PC-3 (cell line): Measurements from ENCODE around the gene SLIT2. TPM values are rescaled to one million over a fixed set of nuclear protein-coding genes. Genes with fewer than 3 reads are reported as not detected.
A peak's percentile ranks its signal among the peaks of the same experiment; 100 is the strongest.

ENCODE experiments used
- ATAC-seq: fragments of 200-7000 bp; cut with Tn5 transposase; 2 replicates; pipeline ENCODE4 v1.9.1; 2020; ENCODE audit warnings: mild to moderate bottlenecking, moderate library complexity
- BruUV-seq: library from RNA; stranded (reverse); fragments of 400-500 nt; replicated peaks from 2 replicates; lab custom pipeline; 2021; lab: Mats Ljungman, UMichigan
- CTCF ChIA-PET: fragments of 300-600 bp; sonication (Branson Sonifier 250); formaldehyde crosslinking; loops from one replicate; lab custom pipeline; 2022; ENCODE audit warnings: antibody characterized with exemption; lab: Charles Lee
- POLR2A ChIA-PET: fragments of 300-600 bp; sonication (Branson Sonifier 250); formaldehyde crosslinking; loops from one replicate; lab custom pipeline; 2022; ENCODE audit warnings: antibody characterized with exemption; ENCODE audit not compliant: unreplicated experiment; lab: Charles Lee
- DNase-seq: peaks from one replicate; pipeline ENCODE4 v3.0.0-alpha.2; 2015
- H2AFZ ChIP-seq: fragments of 300-600 bp; sonication (generic); 2 replicates; pipeline ENCODE4 v1.6.0; 2016; ENCODE audit warnings: antibody characterized with exemption, low read length
- H3F3A ChIP-seq: fragments of 300-600 bp; sonication (generic); one replicate; pipeline ENCODE4 v1.6.0; 2017; ENCODE audit warnings: antibody characterized with exemption, low read length, control low read depth, mild to moderate bottlenecking; ENCODE audit not compliant: unreplicated experiment
- H3K27ac ChIP-seq: fragments of 300-600 bp; sonication (generic); 2 replicates; pipeline ENCODE4 v1.5.1; 2016; ENCODE audit warnings: mild to moderate bottlenecking, low read length
- H3K27me3 ChIP-seq: fragments of 300-600 bp; sonication (generic); 2 replicates; pipeline ENCODE4 v1.6.1; 2016; ENCODE audit warnings: low read length, mixed read lengths
- H3K36me3 ChIP-seq: fragments of 300-600 bp; sonication (generic); 2 replicates; pipeline ENCODE4 v1.6.1; 2016; ENCODE audit warnings: low read depth, mixed run types, low read length, mixed read lengths
- H3K4me1 ChIP-seq: fragments of 300-600 bp; sonication (generic); 2 replicates; pipeline ENCODE4 v1.5.1; 2016; ENCODE audit warnings: low read length; ENCODE audit not compliant: insufficient read depth
- H3K4me2 ChIP-seq: fragments of 300-600 bp; sonication (generic); 2 replicates; pipeline ENCODE4 v1.6.0; 2016; ENCODE audit warnings: low read length
- H3K4me3 ChIP-seq: fragments of 300-600 bp; sonication (generic); 2 replicates; pipeline ENCODE4 v1.5.1; 2016; ENCODE audit warnings: mild to moderate bottlenecking, low read length, mixed read lengths
- H3K79me2 ChIP-seq: fragments of 300-600 bp; sonication (generic); 2 replicates; pipeline ENCODE4 v1.6.1; 2017; ENCODE audit warnings: low read length, mixed read lengths
- H3K9ac ChIP-seq: fragments of 300-600 bp; sonication (generic); 2 replicates; pipeline ENCODE4 v1.6.0; 2016; ENCODE audit warnings: mild to moderate bottlenecking, low read length
- H3K9me2 ChIP-seq: fragments of 300-600 bp; sonication (generic); replicated peaks from 2 replicates; pipeline ENCODE4 v1.6.1; 2016; ENCODE audit warnings: mixed run types, low read length, mixed read lengths
- H3K9me3 ChIP-seq: fragments of 300-600 bp; sonication (generic); 2 replicates; pipeline ENCODE4 v1.6.1; 2016; ENCODE audit warnings: low read length, mixed read lengths
- H4K20me1 ChIP-seq: fragments of 300-600 bp; sonication (generic); 2 replicates; pipeline ENCODE4 v1.6.1; 2016; ENCODE audit warnings: low read length, mixed read lengths
- EZH2 ChIP-seq: fragments of 300-600 bp; sonication (generic); IDR thresholded peaks from one replicate; pipeline ENCODE4 v1.6.1; 2017; ENCODE audit warnings: antibody characterized with exemption, mild to moderate bottlenecking, low read length; ENCODE audit not compliant: unreplicated experiment
- EZH2phosphoT487 ChIP-seq: fragments of 300-600 bp; sonication (generic); IDR thresholded peaks from 2 replicates; pipeline ENCODE4 v1.6.1; 2018; ENCODE audit warnings: mild to moderate bottlenecking, antibody characterized with exemption, low read length, borderline replicate concordance
- intact Hi-C: fragments of 100-400 bp; cut with micrococcal nuclease; formaldehyde crosslinking; loops from 2 replicates; pipeline ENCODE4 v1.9.0; 2023
- total RNA-seq: library from RNA; depleted of rRNA; stranded (reverse); fragments of >200 nt; gene quantifications from 2 replicates; pipeline ENCODE4 v1.2.3, GENCODE V29; 2014
- TF ChIP-seq, protein P1 (sequence below): fragments of 300-600 bp; sonication (generic); conservative IDR thresholded peaks from 2 replicates; pipeline ENCODE4 v1.5.1; 2017; ENCODE audit warnings: antibody characterized with exemption, low read depth, mild to moderate bottlenecking, low read length

Gene SLIT2
- total RNA-seq, 1 experiment from 2014 or later, result 19.1 TPM

- Histone ChIP-seq H3K79me2 (peaks cover 66% of the 10 kb centered on the region), H4K20me1 (peaks cover 52% of the 10 kb centered on the region), H3K36me3 (no peaks in the 10 kb centered on the region; the same call in 1 of the 2 replicates), H2AFZ (no peak overlapping the region), H3K4me3 (peak overlapping the region; percentile 96), H3K4me2 (peak overlapping the region; percentile 99), H3K4me1 (peaks cover 40% of the 10 kb centered on the region), H3K27me3 (no peaks in the 10 kb centered on the region), H3K9me3 (no peaks in the 10 kb centered on the region), H3K9me2 (no peaks in the 10 kb centered on the region), H3K9ac (peak overlapping the region; percentile 74), H3F3A (no peaks in the 10 kb centered on the region), H3K27ac (no peak overlapping the region)
- intact Hi-C loops, result loop anchor here (5.0 kb wide), 1 partner anchor 796 kb away; no protein-coding TSS in a partner anchor
- BruUV-seq, result no TSS peak
- TF ChIP-seq EZH2phosphoT487 (no peak), EZH2 (no peak)
- TF ChIP-seq, protein P1, sequence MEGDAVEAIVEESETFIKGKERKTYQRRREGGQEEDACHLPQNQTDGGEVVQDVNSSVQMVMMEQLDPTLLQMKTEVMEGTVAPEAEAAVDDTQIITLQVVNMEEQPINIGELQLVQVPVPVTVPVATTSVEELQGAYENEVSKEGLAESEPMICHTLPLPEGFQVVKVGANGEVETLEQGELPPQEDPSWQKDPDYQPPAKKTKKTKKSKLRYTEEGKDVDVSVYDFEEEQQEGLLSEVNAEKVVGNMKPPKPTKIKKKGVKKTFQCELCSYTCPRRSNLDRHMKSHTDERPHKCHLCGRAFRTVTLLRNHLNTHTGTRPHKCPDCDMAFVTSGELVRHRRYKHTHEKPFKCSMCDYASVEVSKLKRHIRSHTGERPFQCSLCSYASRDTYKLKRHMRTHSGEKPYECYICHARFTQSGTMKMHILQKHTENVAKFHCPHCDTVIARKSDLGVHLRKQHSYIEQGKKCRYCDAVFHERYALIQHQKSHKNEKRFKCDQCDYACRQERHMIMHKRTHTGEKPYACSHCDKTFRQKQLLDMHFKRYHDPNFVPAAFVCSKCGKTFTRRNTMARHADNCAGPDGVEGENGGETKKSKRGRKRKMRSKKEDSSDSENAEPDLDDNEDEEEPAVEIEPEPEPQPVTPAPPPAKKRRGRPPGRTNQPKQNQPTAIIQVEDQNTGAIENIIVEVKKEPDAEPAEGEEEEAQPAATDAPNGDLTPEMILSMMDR, result no peak
- no peak for DNase-seq
- ATAC-seq, result no peak
- ChIA-PET CTCF (no interaction called here), POLR2A (interaction anchor here (0.5 kb wide), 1 partner anchor 164 kb away, joined by 8 read pairs; no protein-coding TSS in a partner anchor)
Observed at GRCh38 chr4:20253283-20253734, 1.6 kb downstream of the SLIT2 start.

- Histone ChIP-seq H3K9me2 (no peaks in the 10 kb centered on the region), H3K27ac (no peak overlapping the region), H3K36me3 (no peaks in the 10 kb centered on the region; the same call in 1 of the 2 replicates), H4K20me1 (peaks cover 52% of the 10 kb centered on the region), H2AFZ (no peak overlapping the region), H3K79me2 (peaks cover 71% of the 10 kb centered on the region), H3K27me3 (no peaks in the 10 kb centered on the region), H3K4me3 (peak overlapping the region; percentile 96), H3K4me2 (peak overlapping the region; percentile 99), H3K9me3 (no peaks in the 10 kb centered on the region), H3K4me1 (peaks cover 34% of the 10 kb centered on the region), H3K9ac (peak overlapping the region; percentile 74), H3F3A (no peaks in the 10 kb centered on the region)
- CTCF ChIA-PET, result no interaction called here
- peak; percentile 27 for DNase-seq
- no peak for TF ChIP-seq EZH2
- TF ChIP-seq EZH2phosphoT487, result no peak
- TF ChIP-seq, protein P1, result no peak
- no TSS peak for BruUV-seq
- POLR2A ChIA-PET, result interaction anchor here (0.5 kb wide), 1 partner anchor 163 kb away, joined by 8 read pairs; no protein-coding TSS in a partner anchor
- ATAC-seq, result peak; percentile 13
- intact Hi-C loops, result loop anchor here (5.0 kb wide), 1 partner anchor 797 kb away; no protein-coding TSS in a partner anchor
Observed at GRCh38 chr4:20253735-20254409, 2.2 kb downstream of the SLIT2 start.
